ENCODE results near the gene RNF103.
"Not testable (repeated sequence)": the region's sequence is repeated elsewhere in the genome, so short reads cannot be mapped to it uniquely, and the experiment has no call there.

The RNF103 gene

GRCh38 chr2:86593266-86593665 lies 30.4 kb downstream of the RNF103 start:
- DNase-seq (ENCODE audit: low spot score): no peak
- TF ChIP-seq, protein P1, sequence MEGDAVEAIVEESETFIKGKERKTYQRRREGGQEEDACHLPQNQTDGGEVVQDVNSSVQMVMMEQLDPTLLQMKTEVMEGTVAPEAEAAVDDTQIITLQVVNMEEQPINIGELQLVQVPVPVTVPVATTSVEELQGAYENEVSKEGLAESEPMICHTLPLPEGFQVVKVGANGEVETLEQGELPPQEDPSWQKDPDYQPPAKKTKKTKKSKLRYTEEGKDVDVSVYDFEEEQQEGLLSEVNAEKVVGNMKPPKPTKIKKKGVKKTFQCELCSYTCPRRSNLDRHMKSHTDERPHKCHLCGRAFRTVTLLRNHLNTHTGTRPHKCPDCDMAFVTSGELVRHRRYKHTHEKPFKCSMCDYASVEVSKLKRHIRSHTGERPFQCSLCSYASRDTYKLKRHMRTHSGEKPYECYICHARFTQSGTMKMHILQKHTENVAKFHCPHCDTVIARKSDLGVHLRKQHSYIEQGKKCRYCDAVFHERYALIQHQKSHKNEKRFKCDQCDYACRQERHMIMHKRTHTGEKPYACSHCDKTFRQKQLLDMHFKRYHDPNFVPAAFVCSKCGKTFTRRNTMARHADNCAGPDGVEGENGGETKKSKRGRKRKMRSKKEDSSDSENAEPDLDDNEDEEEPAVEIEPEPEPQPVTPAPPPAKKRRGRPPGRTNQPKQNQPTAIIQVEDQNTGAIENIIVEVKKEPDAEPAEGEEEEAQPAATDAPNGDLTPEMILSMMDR (IDR thresholded peaks at IDR 0.05): no peak
- H3K27ac ChIP-seq: no peak overlapping the region
- H3K4me3 ChIP-seq: no peak overlapping the region

DNA sequence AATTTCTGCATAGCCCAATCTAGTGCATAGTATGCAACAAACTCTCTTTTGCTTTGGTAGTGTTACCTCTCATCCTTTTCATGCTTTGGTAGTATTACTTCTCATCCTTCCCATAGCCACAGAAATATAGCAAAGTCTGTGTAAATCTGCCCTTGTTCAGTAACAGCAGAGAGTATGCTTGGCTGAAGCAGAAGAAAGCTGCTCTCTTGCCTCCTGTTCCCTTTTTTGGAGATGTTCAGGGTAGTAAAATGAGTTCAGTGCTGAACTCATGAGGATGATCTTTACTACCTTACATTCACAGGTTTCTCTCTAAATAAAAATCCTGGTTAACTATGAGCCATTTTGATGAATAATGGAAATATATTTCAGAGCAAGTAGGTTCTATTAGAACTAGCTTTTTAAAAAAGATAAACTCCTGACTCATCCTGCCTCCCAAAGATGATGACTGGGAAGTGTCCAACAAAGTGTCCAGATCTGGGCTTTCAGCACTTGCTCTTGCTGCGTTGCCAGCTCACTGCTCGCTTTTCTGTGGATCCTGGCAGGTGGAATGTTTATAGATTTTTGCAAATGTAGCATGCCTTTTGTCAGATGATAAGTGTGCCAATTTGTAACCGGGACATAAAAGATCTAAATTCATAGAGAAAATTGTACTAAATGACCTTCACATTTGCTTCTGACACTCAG lies 31.0 kb downstream of the RNF103 start:
- no peak overlapping the region for H3K4me3 ChIP-seq
- TF ChIP-seq, protein P1 (IDR thresholded peaks at IDR 0.05): no peak
- no peak overlapping the region for H3K27ac ChIP-seq
- no peak for DNase-seq (ENCODE audit: low spot score)

DNA sequence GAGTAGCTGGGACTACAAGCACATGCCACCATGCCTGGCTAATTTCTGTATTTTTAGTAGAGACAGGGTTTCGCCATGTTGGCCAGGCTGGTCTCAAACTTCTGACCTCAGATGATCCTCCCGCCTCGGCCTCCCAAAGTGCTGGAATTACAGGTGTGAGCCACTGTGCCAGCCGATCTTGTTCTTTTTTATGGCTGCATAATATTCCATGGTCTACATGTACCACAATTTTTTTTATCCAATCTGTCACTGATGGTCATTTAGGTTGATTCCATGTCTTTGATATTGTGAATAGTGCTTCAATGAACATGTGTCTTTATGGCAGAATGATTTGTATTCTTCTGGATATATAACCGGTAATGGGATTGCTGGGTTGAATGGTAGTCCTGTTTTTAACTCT lies 34.0 kb downstream of the RNF103 start:
- DNase-seq (ENCODE audit: low spot score); H3K27ac ChIP-seq; H3K4me3 ChIP-seq: not testable (repeated sequence)

DNA sequence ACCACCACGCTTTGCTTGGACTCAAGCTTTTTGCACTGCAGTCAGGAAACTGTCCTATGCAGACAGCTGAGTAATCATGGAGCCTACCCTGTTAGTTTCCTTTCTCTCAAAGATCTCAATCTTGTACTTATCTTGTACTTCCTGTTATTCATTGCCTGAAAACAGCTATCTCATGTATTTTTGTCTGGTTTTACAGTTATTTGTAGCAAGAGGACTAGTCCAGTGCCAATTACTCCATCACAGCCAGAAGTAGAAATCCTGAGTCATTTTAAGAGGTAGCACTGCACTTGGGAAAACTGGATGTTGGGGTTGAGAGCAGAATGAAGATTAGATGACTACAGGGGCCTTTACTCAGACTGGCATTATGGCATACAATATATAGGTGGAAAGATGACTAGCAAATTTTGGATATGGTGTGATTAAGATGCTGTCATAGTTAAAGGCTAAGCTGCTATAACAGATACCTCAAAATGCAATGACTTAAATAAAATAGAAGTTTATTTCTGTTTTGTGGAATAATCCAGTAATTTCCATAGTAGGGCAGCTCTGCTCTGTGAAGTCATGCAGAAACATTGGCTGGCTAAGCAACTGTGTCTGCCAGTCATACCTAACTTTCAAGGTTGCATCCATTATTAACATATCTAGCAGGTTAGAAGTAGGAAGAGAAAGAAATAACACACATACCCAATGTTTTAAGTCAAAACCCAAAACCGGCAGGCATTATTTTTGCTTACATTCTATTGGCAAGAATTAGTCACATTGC lies 39.3 kb downstream of the RNF103 start:
- peak overlapping the region in 1 of 2 donors; percentile 23 for H3K27ac ChIP-seq
- TF ChIP-seq, protein P1 (IDR thresholded peaks at IDR 0.05): no peak
- DNase-seq (ENCODE audit: low spot score): no peak
- no peak overlapping the region for H3K4me3 ChIP-seq

GRCh38 chr2:86580560-86580959 lies 43.1 kb downstream of the RNF103 start:
- no peak for DNase-seq (ENCODE audit: low spot score)
- Histone ChIP-seq H3K4me3 (no peak overlapping the region), H3K27ac (no peak overlapping the region)
- TF ChIP-seq, protein P1 (IDR thresholded peaks at IDR 0.05): no peak

- TF ChIP-seq, protein P1 (IDR thresholded peaks at IDR 0.05): no peak
- H3K27ac ChIP-seq: no peak overlapping the region
- no peak for DNase-seq (ENCODE audit: low spot score)
- H3K4me3 ChIP-seq: no peak overlapping the region
Measured at GRCh38 chr2:86577817-86578456, 45.7 kb downstream of the RNF103 start.

GRCh38 chr2:86570059-86570458 lies 53.6 kb downstream of the RNF103 start:
- H3K27ac ChIP-seq: no peak overlapping the region
- TF ChIP-seq, protein P1 (IDR thresholded peaks at IDR 0.05): no peak
- H3K4me3 ChIP-seq: no peak overlapping the region
- no peak for DNase-seq (ENCODE audit: low spot score)
